Fibroblast of skin of left quadriceps (primary cell): ENCODE measurements around the gene CLHC1.
"Not testable (repeated sequence)": the region's sequence is repeated elsewhere in the genome, so short reads cannot be mapped to it uniquely, and the experiment has no call there.

Experiments used
- DNase-seq, 2 experiments: peaks; one replicate each; pipeline ENCODE4 v3.0.0-alpha.2; 2013; ENCODE audit warnings: low read depth in 2 of 2

Gene CLHC1

DNA sequence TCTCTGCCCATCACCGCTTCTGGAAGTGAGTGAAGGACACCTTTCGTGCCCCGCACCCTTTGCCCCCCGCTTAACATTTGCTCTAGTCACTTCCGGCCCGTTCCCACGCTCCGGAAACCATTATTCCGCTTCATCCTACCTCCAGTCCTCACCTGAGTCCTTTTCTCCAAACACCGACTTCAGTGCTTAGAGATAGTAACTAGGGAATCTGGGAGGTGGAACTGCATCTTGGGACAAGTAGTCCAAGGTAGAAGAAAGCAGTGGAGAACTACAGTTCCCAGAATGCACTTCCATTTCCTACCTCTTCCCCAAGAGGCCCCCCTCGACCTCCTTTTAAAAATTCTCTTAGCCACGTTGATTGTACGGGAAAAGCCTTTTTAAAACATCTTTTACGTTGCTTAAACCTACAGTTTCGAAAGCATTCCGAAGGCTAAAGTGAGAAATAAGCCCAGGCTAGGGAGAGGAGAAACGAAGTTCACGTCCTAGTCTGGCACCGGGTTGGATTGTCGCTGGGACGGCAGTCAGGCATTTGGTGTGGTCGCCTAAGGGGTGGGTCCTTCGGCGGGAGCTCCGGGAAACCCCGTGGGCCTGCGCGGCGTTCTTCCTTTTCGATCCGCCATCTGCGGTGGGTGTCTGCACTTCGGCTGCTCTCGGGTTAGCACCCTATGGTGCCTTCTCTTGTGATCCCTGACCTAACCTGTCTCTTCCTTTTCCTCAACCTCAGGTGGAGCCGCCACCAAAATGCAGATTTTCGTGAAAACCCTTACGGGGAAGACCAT, at the start of gene CLHC1, which contains the start of gene RPS27A:
Gene CLHC1 (minus strand): TSS at position 210 of the 779 bp plus-strand sequence. CDS start 9,882 bp downstream, outside the sequence.
Gene RPS27A (plus strand): TSS at position 605 of the 779 bp plus-strand sequence. CDS start 137 bp downstream, at position 742.
- peak; percentile 88 for DNase-seq

- DNase-seq = not testable (repeated sequence)
Measured at GRCh38 chr2:55280851-55281546, 48.9 kb upstream of the CLHC1 start.

DNA sequence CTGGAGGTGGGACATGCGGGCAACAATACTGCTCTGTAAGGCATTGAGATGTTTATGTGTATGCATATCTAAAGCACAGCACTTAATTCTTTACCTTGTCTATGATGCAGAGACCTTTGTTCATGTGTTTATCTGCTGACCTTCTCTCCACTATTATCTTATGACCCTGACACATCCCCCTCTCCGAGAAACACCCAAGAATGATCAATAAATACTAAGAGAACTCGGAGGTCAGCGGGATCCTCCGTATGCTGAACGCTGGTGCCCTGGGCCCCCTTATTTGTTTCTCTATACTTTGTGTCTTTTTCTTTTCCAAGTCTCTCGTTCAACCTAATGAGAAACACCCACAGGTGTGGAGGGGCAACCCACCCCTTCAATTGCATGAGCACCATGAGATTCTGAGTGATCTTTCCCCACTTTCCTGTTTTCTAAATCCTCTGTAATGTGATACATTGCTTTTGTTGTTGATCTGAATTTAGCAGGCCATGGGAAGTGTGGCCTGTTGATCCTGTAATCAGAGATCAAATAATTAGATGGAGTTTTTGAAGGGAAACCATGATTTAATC, 47.8 kb upstream of the CLHC1 start:
- not testable (repeated sequence) for DNase-seq

DNA sequence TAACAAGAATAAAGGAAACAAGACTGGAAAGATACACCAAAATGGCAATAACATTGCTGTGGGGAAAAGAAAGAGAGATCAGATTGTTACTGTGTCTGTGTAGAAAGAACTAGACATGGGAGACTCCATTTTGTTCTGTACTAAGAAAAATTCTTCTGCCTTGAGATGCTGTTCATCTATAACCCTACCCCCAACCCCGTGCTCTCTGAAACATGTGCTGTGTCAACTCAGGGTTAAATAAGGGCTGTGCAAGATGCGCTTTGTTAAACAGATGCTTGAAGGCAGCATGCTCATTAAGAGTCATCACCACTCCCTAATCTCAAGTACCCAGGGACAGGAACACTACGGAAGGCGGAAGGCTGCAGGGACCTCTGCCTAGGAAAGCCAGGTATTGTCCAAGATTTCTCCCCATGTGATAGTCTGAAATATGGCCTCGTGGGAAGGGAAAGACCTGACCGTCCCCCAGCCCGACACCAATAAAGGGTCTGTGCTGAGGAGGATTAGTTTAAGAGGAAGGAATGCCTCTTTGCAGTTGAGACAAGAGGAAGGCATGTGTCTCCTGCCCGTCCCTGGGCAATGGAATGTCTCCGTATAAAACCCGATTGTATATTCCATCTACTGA, 47.2 kb upstream of the CLHC1 start:
- not testable (repeated sequence) for DNase-seq

GRCh38 chr2:55277310-55277709, 45.2 kb upstream of the CLHC1 start:
- no peak for DNase-seq

- not testable (repeated sequence) for DNase-seq
Measured at GRCh38 chr2:55274346-55274745, 42.3 kb upstream of the CLHC1 start.

DNA sequence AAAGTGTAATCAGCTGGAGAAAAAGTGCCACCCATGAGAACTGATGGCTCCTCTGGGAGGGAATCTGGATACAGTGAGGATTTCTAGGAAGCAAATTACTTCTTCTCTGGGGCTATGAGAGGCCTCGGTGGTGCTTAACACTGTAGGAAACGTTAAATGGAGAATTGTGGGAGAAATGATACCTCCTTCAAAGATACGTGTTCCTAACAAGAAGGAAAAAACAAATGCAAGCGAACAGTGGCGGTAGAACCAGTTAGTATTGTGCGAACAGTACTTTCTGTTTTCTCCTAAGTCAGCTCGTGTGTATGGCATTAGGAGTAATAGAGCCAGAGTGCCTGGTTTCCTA, 37.5 kb upstream of the CLHC1 start:
- no peak for DNase-seq

- peak; percentile 72 to 79 for DNase-seq
Measured at GRCh38 chr2:55268907-55269644, 37.0 kb upstream of the CLHC1 start, which contains the start of gene MTIF2. Gene MTIF2 (minus strand): TSS chr2:55269231. CDS start chr2:55263858, 5,373 bp downstream.

GRCh38 chr2:55268288-55268906, 36.3 kb upstream of the CLHC1 start:
- no peak for DNase-seq

DNA sequence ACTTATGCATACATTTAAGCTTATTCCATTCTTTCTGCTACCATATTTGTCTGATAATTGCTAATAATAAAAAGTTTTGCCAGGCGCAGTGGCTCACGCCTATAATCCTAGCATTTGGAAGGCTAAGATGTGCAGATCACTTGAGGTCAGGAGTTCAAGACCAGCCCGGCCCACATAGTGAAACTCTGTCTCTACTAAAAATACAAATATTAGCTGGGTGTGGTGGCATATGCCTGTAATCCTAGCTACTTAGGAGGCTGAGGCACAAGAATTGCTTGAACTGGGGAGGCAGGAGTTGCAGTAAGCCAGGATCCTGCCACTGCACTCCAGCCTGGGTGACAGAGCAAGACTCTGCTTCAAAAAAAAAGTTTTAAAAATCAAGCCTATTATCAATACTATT, 27.5 kb upstream of the CLHC1 start:
- DNase-seq = not testable (repeated sequence)

GRCh38 chr2:55252832-55253231, 20.7 kb upstream of the CLHC1 start:
- DNase-seq = no peak

- no peak for DNase-seq
Measured at GRCh38 chr2:55247025-55247424, 14.9 kb upstream of the CLHC1 start.

DNA sequence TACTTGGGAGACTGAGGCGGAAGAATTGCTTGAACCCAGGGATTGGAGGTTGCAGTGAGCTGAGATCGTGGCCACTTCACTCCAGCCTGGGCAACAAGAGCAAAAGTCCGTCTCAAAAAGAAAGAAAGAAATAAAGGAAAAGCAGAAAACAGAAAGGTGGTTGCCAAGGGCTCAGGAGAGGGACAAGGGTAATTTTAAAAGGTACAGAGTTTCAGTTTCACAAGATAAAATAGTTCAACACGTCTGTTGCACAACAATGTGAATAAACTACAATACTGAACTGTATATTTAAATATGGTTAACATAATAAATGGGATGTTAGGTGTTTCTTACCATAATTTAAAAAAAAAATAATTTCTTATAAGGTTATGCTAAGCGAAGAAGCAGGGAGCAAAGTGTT, 13.3 kb upstream of the CLHC1 start:
- no peak for DNase-seq

GRCh38 chr2:55242617-55243016, 10.5 kb upstream of the CLHC1 start:
- no peak for DNase-seq

DNA sequence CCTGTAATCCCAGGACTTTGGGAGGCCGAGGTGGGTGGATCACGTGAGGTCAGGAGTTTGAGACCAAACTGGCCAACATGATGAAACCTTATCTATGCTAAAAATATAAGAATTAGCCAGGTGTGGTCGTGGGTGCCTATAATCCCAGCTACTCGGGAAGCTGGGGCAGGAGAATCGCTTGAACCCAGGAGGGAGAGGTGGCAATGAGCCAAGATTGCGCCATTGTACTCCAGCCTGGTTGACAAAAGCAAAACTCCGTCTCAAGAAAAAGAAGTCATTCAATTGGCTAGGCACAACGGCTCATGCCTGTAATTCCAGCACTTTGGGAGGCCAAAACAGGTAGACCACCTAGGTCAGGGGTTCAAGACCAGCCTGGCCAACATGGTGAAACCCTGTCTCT, 9.5 kb upstream of the CLHC1 start:
- not testable (repeated sequence) for DNase-seq

DNA sequence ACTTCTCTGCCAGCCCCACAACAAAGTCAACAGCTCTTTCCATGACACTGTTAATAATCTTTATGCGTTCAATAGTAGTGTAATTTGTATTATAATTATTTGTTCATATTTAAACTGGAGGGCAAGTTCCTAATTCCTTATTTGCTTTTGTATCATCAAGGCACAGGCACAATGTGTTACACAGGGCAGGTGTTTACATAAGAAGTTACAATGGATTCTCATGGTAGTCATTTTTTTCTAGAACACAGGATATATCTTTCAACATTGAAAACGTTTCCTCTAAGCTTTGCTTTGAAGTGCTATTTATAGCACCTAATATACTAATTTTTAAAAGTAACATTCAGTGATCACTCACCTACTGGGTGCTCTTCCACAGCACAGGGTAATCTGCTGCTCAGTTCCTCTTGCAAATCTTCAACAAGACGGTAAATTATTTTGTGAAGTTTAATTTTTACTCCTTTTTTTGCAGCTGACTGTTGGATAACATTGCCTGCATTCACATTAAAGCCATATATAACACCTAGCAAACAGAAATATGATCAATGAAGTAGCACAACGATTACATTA, 7.6 kb upstream of the CLHC1 start:
- DNase-seq = no peak

GRCh38 chr2:55236992-55237543, 5.0 kb upstream of the CLHC1 start:
- DNase-seq = no peak

DNA sequence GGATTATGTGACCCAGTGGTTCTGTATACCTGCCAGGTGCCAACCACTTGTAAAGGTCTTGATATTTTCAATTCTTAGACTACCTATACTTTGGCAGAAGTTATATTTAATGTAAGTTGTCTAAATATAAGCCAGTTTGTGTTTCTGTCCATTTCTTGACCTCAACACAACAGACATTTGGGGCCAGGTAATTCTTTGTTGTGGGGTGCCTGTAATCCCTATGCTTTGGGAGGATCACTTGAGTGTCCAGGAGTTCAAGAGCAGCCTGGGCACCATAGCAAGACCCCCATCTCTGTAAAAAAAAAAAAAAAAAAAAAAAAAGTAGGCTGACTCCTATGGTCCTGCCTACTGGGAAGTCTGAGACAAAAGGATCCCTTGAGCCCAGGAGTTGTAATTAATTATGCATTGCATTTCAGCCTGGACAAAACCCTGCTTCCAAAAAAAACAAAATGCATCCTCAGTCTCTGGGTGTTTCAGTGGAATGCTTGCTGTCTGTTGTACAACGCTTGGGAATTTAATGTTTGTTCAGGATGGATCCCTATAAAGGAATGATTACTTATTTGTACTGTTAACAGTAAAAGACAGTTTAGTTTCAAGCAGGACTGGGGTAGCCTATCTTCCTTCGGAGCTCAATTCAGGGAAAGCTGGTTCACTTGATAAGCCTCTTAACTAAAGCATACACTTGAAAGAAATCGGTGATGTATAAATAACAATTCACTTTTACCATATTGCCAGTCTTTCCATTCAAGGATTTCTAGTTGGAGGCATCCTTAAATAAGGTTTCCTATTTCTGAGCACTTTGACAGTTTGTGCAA, 3.8 kb upstream of the CLHC1 start:
- no peak for DNase-seq

- no peak for DNase-seq
Measured at GRCh38 chr2:55233658-55233940, 1.5 kb upstream of the CLHC1 start.
